GM21529 (cell line): ENCODE results near the gene GSG1L.
"Not testable (repeated sequence)": the region's sequence is repeated elsewhere in the genome, so short reads cannot be mapped to it uniquely, and the experiment has no call there.

Source experiments
- ATAC-seq: cut with Tn5 transposase; IDR thresholded peaks from one replicate; pipeline ENCODE4 v1.9.1; 2021; ENCODE audit not compliant: unreplicated experiment

Gene GSG1L

GRCh38 chr16:27917949-27918348, 145.6 kb downstream of the GSG1L start:
- no peak for ATAC-seq

GRCh38 chr16:27911486-27911885, 152.0 kb downstream of the GSG1L start:
- ATAC-seq: no peak

GRCh38 chr16:27907457-27907972, 156.0 kb downstream of the GSG1L start:
- no peak for ATAC-seq

GRCh38 chr16:27906883-27907282, 156.6 kb downstream of the GSG1L start:
- ATAC-seq: no peak

GRCh38 chr16:27903046-27903655, 160.4 kb downstream of the GSG1L start:
- no peak for ATAC-seq

- no peak for ATAC-seq
Observed at GRCh38 chr16:27902551-27902950, 161.0 kb downstream of the GSG1L start.

GRCh38 chr16:27901956-27902355, 161.6 kb downstream of the GSG1L start:
- ATAC-seq: no peak

- no peak for ATAC-seq
Observed at GRCh38 chr16:27899736-27900135, 163.8 kb downstream of the GSG1L start.

- ATAC-seq: no peak
Observed at GRCh38 chr16:27894386-27894785, 169.1 kb downstream of the GSG1L start.

GRCh38 chr16:27892879-27893278, 170.6 kb downstream of the GSG1L start:
- no peak for ATAC-seq

- no peak for ATAC-seq
Observed at GRCh38 chr16:27890866-27891265, 172.6 kb downstream of the GSG1L start.

- no peak for ATAC-seq
Observed at GRCh38 chr16:27890006-27890405, 173.5 kb downstream of the GSG1L start.

- ATAC-seq: no peak
Observed at GRCh38 chr16:27883576-27883975, 179.9 kb downstream of the GSG1L start.

- ATAC-seq: no peak
Observed at GRCh38 chr16:27880287-27880686, 183.2 kb downstream of the GSG1L start.

GRCh38 chr16:27879601-27880247, 183.8 kb downstream of the GSG1L start:
- no peak for ATAC-seq

- ATAC-seq: not testable (repeated sequence)
Observed at GRCh38 chr16:27872627-27873026, 190.9 kb downstream of the GSG1L start.

- ATAC-seq: no peak
Observed at GRCh38 chr16:27870116-27870798, 193.3 kb downstream of the GSG1L start.

GRCh38 chr16:27869411-27869810, 194.1 kb downstream of the GSG1L start:
- ATAC-seq: no peak

- no peak for ATAC-seq
Observed at GRCh38 chr16:27868180-27868579, 195.3 kb downstream of the GSG1L start.

GRCh38 chr16:27867122-27868110, 196.1 kb downstream of the GSG1L start:
- ATAC-seq: no peak

GRCh38 chr16:27863377-27863776, 200.1 kb downstream of the GSG1L start:
- ATAC-seq: no peak
